Stimulated activated CD4-positive, alpha-beta T cell treated with anti-CD3 and anti-CD28 coated beads, Interleukin-4, amount 100 ng/mL, for 1 hour (primary cell): ENCODE results near the gene EBLN1.

Source experiments
- DNase-seq: peaks from one replicate; pipeline ENCODE4 v3.0.0-alpha.2; 2020

The EBLN1 gene

DNA sequence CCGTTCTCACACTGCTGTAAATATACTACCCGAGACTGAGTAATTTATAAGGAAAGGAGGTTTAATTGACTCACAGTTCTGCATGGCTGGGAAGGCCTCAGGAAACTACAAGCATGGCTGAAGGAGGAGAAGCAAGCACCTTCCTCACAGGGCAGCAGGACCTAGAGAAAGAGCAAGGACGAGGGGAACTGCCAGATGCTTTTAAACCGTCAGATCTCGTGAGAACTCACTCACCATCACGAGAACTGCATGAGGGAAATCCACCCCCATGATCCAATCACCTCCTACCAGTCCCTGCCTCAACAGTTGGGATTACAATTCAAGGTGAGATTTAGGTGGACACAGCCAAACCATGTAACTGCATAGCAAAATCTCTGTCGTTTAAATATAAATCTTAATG, at the start of gene EBLN1:
Gene EBLN1 (minus strand): TSS at position 174 of the 400 bp plus-strand sequence. CDS start 8,032 bp downstream, outside the sequence.
- DNase-seq = no peak

DNA sequence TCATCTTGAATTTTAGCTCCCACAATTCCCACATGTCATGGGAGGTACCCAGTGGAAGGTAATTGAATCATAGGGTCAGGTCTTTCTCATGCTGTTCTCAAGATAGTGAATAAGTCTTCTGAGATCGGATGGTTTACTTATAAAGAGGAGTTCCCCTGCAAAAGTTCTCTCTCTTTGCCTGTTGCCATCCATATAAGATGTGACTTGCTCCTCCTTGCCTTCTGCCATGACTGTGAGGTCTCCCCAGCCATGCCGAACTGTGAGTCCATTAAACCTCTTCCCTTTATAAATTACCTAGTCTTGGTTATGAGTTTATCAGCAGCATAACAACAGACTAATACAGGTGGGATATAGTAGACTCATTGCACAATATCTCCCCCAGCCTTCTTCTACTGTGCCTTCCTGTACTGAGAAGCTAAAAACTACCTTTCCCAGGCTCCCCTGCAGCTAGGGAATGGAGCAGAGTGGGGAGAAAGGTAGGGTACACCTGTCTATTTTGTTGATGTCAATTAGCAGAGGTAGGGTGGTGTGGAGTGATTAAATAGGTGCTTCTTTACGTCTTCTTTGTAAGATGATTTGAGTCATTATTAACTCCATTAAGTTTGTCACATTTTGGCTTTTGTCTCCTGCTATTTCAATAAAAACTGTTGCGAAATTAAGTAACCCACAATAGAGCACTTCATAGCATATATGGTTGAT, 48.2 kb upstream of the EBLN1 start:
- DNase-seq = no peak

DNA sequence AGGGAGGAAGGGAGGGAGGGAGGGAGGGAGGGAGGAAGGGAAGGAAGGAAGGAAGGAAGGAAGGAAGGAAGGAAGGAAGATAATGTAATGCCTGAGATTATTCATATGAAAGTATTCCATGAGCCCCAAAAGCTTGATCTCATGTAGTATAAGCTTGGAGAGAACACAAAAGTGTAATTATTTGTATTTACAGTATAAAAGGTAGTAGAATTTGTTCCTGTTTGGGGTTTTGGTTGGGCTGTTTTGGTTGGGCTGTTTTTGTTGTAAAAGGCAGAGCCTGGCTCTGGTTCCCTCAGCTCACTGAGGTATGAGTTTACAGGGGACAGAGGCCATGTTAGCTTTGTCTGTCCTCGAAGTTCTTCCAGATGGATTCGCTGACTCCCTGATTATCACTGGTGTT, 45.3 kb upstream of the EBLN1 start:
- DNase-seq = no peak

DNA sequence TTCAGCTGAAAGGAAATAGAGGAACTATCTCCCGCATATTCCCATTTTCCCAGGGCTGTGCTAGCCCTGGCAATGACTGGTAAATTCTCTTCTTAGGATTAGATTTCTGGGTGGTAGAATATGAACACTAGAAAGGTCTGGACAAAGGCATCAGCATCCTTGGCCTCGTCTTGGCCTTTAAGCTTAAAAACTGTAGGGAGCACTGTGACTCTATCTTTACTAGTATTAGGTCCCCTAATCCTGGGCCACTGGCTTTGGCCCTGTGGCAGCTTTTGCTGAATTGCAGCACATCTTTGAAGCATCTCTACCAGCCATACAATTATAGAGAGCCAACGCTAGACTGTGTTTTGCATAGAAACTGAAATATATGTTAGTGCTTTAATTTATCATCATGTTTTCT, 41.5 kb upstream of the EBLN1 start:
- no peak for DNase-seq

DNA sequence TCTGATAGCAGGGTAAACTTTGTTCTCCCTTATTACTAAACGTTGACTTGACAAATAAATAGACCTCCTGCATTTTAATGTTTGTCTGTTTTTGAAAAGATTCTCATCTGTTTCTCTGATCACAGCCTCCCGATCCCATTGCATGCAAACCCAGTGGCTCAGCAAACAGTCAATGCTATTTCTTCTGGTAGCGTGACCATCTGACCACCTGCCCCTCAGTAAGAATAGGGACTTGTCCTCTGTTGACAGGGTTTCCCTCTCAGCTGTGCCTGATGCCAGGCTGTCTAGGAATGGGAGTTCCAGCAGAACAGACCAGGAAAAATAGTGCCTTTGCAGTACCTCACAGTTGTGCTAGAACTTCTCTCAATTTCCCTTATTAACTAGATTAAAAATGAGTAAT, 40.7 kb upstream of the EBLN1 start:
- no peak for DNase-seq

DNA sequence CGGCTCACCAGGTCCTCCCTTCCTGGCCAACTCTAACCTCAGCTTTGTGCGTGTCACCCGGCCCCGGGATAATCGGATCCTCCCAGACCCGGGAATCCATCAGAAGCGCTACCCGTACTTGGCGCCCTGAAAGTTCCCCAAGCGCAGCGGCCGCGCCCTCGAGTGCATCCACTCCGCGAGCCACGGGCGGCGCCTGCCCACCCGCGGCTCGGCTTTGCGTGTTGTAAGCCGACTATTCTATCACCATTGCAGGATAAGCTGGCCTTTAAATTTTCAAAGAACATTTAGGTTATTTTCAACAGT, 35.7 kb upstream of the EBLN1 start:
- DNase-seq = peak; percentile 52

DNA sequence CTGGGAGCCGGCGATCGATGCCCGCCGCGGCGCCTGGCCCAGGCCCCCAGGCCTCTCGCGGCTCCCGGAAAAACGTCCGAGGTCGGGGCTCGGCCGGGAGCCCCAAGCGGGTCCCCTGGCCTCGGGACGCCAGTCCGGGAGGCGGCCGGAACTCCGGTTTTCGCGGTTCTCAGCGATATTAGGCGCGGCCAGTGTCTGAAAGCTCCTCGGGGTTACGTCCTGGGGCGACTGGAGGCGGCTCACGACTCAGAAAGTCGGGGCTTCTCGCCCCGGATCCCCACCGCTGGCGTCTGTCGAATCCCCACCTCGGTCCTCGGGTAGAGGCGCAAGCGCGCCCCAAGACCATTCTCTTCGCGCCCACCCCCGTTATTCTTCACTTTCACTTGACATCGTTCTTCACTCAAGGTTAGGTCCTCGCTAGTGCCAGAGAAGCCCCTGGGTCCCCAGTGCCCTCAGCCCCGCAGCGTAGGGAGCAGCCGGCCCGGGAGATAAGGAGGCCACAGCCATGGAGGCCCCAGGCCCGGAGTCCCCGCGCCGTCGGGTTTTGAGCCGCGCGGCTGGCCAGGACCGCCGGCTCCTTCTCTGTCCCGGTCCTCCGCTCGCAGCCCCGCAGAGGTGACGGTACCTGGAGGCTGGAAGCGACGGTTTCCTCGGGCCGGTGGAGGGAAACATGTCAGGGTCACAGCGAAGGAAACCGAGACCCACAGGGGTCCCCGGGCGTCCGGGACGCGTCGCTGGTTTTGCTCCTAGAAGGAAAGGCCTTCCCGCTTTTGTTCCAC, 35.2 kb upstream of the EBLN1 start:
- DNase-seq = peak; percentile 49

DNA sequence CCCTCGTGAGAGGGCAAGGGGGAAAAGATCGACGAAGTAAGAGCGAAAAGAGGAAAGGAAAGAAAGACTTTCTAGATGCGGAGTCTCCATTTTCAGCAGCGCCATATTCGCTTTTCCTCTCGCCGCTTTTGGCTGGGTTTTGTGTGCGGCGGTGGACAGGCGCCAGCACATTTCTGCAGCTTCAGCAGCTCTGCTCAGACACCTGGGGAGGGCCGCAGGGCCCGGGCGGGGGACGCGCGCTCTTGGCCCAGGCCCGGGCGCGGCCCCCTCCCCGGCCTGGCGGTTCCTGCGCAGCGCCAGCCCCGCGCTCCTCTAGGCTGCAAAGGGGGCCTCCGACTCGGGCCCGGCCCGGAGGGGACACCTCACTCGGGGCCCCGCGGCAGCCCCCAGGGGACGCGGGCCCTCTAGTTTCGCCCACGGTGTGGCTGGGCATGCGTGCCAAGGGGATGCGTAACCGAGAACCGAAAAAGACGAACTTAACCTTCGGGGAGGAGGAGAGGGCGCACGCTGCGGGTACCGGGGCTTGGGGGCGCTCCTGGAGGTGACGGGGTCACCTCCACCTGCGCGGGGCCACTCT, 34.5 kb upstream of the EBLN1 start:
- peak; percentile 78 for DNase-seq

DNA sequence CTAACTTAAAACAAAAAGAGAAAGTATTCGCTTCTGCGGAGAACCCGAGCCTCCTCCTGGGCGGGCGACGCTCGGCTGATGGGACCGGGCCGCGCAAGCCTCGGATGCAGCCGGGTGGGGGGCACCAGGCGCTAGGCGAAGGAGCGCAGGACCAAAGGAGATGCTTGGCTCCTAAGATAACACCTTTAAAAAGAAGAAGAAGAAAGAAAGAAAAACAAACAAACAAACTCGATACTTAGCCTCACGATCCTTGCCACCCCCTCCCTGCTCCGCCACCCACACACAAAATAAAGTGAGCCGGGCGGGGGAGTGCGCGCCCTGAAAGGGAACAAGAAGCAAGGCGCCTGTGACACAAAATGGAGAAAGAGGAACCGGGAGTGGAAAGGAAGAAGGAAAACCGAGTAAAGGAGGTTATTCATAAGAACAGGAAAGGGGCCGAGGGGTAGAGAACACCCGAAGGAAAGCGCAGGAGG, 34.0 kb upstream of the EBLN1 start:
- DNase-seq = peak; percentile 68

DNA sequence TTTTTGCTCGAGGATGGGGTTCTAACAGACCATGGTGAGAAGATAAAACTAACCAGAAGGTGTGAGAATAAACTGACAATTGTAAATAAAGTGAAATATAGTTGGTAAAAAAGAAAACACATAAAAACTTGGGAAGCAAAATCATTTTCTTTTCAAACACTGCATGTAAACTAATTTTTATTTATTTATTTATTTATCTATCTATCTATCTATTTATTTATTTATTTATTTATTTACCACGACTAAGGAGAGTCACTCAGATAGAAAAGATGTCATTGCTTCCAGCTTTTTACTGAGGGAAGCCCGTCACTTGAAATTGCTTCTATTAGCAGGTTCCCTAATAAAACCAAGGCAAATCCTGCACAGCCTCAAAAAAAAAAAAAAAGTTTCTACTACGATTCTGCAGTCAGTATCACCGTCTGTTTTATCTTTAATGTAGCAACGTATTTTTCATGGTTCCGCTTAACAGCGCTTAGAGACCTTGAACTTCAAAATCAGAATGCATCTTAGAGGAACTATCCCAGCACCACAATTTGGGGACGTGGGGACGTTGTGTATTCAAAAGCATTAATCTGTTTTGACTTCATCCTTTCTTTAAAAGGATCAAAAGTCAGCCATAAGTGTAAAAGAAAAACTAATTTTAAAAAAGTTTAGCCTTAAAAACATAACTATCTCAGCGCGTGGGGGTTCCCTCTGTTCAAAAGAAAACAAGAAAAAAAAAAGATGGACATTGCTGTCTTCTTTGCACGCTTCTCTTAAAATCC, 33.3 kb upstream of the EBLN1 start:
- DNase-seq = no peak

DNA sequence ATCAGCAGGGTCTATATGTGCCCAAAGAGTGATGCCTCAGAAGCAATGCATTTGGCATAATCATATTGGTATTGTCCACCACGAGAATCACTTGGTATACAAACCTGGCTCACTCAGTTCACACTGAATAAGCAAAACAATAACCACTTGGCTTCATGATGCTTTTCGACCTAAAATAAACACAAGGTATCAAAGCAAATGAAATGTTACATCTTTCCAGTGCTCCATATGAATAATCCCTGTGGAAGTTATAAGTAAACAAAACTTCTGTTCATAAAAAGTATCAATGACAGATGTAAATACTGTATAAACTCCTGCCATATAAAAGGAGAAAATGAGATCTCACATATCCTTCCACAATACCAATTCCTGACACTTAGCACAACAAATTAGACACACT, 29.8 kb upstream of the EBLN1 start:
- DNase-seq = no peak

DNA sequence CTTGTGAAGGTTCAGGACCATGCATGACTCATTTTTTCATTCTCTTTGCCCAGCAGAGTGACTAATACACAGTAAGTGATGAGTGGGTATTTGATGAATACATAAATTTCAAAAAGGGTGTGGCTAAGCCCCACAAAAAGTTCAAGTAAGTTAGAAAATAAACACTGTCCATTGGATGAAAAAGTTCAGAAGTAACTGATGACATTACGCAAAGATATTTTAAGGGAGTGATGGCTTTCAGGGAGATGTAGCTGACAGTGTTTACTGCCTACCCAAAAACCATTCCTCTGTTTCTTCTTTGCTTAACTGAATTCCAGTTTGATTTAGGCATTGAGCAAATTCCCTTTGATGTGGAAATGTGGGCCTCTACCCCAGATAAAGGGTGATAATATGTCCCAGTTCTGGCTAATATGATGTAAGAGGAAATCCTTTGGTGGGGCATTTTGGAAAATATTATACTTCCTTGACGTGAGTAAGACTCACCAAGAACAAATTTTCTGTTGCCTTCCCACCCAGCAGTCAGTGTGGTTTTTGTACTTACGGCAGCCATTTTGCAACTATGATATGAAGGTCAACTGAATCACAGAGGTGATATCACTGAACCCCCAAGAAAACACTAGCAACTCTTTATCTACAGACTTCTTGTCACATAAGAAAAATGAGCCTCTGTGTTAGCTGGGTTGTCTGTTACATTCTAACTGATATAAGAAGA, 29.0 kb upstream of the EBLN1 start:
- no peak for DNase-seq

DNA sequence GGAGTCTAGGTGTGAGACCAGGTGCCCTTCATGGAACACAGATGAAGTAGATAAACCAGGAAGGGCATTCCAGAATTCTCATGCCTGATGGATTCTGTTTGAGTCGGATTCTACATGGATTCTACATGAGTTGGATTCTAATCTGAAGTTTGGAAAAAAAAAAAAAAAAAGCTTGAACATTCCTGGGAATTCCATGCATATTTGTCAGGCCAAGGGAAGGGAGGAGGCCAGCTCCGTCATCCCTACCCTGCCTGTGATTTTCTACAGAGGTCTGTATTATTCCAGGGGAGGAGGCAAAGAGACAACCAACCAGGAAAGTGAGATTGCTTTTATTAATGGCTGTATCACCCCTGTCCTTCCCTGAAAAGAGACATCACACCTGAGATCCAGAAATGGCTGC, 27.8 kb upstream of the EBLN1 start:
- DNase-seq = no peak

DNA sequence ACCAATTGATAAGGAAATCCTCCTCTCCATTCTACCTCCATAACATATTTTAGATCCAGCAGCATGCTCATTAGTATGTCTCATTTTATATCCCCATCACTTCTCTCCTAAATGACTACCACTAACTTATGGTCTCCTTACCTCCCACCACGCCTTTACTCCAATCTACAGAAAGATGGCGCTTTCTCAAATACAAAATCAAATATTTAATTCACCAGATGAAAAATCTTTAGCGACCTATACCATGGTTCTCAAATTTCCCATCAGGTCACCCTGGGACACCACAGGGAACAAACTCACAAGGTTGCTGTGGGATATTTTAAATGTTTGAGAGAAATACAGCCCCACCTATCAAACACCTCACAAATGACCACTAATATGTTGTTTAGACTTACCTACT, 27.0 kb upstream of the EBLN1 start:
- DNase-seq = no peak

DNA sequence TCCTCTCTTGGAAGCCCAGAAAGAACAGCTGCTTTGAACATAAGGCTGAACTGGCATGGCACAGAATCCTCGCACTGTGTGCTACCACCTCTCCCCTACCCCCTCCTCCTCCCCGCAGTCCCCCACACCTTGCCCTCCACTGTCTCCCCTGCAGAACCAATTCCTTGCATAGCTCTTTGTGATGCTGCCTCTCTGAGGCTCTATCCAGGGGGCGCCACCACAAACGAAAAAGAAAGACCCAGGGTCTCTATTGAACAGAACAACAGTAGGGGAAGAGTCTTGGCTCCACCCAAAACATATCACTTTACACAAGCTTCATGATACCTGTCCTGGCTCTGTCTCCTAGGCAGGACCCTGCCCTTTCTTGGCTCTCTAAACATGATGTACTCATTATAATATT, 26.2 kb upstream of the EBLN1 start:
- no peak for DNase-seq

DNA sequence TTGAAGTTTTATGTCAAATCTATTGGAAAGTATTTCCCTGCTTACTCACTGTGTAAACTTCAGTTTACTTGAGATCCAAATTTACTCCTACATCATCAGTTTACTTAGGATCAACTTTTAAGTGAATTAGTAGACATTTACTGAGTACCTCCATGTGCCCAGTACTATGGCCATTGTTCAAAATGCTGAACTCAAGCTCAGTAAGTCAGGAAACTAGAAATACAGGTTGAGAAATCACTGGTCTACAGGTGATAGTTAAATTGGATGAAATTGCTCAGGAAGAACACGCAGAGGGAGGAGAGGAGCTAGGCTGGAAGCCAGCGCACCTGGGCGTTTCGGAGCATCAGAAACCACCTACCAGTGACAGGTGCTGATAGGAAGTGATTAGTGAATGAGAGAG, 25.5 kb upstream of the EBLN1 start:
- no peak for DNase-seq

DNA sequence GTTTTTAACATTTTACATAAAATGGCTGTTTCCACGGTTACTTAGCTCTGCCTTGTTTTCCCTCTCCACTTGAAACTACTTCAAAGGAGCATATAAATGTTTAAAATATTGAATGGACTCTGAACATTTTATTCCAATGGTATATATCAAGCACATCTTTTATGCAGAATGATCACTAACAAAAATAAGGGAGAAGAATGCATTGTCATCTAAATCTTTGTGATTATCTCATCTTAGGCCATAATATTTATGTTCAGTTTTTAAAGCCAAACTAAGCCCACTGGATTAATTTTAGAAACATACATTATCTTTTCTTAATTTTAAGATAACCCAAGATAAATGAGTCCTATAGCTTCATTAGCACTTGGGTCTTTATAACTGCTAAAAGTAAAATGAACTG, 13.4 kb upstream of the EBLN1 start:
- no peak for DNase-seq

DNA sequence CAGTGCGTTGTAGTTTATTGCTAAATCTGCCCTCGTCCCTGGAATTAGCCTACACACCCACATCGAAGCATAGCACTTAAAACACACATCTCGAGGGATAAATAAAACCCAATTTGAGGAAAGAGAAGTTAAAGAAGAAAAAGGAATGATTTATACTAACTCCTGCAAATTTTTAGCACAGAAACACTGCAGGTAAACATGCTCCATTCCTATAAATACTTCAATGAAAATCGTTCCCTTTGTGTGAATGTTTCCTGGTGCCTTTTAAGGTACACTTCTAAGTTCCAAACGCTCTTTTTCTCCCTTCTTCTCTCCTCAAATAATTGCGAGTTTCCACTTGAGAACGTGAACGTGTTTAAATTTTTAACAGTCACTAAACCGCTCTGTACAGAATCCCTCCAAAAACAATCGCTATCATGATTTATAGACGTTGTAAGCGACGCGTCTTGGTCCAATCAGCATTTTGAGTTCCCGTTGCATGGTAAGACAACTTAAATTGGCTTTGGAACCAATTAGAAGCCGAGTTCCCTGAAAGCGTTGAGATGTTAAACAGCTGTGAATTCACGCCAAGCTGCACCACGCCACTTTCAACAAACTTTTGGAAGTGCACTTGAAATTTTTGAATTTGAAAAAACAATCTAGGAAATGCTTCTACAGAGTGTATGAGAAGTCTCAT, 12.5 kb upstream of the EBLN1 start:
- DNase-seq = no peak

DNA sequence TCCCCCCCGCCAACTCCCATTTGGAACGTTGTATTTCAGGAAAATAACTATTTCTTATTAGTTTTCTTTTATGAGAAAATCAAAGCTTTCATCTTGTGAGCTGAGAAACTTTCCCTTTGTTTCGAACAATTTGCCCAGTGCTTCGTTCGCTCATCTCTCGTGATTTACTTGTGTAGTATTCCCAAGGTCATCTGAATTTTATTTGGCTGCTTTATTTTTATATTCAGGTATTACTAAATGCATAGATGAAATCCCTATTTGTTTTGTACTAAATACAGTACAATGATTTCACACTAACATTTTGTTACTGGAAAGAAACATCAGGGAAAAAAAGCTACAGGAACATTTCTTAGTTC, 12.0 kb upstream of the EBLN1 start:
- DNase-seq = no peak

DNA sequence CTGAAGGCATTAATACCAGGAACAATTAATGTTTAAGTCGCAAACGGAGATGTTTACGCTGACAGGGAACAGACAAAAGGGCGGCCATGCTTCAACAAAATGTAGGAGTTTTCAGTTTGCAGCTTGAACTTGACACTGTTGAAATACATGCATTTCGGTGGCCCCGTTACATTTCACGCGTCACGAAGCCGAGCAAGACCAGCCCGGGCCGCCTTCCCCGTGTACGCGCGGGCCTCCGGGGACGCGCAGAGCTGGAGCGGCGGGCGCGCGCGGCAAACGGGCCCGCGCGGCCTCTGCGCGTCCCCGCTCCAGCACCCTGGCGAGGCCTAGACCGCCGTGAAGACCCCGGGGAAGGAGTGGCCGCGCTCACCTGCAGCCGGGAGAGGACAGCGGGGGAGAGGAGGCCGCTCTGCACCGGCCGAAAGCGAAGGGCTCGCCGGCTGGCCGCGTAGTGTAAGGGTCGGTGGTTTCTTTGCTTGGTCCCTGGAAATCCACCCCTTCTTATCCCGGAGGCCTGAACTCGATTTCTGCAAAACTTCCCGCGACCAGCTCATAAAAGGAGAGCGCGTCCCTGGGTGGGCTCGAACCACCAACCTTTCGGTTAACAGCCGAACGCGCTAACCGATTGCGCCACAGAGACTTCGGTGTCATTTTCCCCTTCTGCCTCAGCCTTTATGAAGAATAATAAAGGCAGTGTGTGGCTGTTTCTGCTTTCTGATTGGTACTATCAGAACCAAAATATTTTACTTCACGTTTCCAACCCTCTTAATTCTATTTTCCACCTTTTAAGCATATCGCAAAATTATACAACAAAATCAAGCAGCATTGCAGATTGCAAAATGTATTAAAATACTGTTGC, 11.4 kb upstream of the EBLN1 start:
- peak; percentile 85 for DNase-seq

DNA sequence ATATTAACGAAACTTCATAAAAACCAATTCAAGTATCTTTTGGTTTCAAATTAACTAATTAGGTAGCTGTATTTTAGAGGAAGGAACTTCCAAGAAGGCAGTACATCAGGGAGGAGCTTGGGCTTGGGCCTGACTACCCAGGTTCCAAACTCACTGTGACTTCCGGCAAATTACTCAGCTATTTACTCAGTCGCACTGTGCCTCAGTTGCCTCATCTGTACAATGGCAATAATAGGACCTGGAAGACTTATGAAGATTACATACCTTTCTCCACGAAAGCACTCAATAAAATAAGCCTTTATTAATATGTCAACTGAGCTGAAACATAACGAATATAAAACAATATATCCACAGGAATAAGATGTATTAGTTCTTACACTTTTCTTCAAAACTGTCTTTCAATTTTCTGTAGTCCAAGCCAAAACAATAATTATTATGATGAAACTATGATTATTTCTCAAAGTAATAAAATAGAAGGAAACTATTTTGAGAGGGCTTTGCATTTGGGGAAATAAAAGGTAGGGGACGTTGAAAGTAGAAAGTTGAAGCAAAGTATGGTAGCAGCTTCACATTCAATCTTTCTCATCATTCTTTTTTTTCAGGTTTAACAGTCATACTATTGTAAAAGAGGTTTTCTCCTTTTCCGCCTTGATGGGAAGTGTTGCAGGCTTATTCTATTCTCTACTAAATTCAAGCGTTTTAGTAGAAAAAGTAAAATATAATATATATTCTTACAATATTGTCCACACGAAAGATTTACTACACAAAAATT, 10.5 kb upstream of the EBLN1 start:
- DNase-seq = no peak
